ENCODE results near the gene STK24.
"Not testable (repeated sequence)": the region's sequence is repeated elsewhere in the genome, so short reads cannot be mapped to it uniquely, and the experiment has no call there.

Gene STK24

DNA sequence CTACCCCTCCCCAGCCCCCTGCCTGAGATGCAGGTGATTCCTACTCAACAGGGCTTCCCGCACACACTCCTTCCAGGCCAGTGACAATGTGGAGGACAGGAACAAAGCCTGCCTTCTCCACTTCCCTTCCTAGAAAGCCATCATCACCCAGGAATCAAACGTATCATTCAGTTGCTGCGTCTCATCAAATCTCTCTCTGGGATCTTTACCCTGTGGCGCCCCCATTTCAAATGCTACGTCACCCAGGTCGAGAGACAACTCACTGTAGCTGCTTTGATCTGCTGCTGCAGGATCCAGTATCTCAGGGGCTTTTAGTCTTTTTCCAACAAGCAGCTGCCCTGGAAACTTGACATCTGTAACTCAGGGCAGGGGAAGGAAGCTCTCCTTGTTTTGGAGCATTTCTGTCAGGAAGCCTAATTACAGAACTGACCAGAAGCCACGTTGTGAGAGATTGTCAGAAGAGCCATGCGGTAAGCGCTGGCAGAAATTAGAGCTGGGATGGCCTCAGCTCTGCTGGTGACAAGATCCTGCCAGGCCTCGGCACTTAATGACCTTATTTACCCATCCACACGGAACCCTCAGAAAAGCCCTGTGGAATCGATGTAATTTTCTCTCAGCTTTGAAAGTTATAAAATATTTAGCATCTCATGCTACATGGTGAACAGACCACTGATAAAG lies 140.5 kb downstream of the STK24 start:
- DNase-seq (ENCODE audit: low read depth in 2 of 2) = no peak

DNA sequence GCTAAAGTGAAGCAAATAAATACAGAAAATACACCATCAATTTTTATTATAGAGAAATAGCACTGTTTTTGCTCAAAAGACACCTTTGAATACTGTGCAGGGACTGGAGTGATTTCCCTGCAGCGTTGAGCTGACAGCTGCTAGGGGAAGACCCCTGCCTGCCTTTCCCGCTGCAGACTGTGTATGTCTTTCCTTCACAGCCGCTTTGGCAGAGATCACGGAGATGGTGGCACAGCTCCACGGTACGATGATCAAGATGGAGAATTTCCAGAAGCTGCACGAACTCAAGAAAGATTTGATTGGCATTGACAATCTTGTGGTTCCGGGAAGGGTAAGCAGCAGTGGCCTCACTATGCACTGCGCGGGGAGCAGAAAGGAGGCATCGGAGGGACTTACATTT lies 141.5 kb downstream of the STK24 start:
- no peak for DNase-seq (ENCODE audit: low read depth in 2 of 2)

DNA sequence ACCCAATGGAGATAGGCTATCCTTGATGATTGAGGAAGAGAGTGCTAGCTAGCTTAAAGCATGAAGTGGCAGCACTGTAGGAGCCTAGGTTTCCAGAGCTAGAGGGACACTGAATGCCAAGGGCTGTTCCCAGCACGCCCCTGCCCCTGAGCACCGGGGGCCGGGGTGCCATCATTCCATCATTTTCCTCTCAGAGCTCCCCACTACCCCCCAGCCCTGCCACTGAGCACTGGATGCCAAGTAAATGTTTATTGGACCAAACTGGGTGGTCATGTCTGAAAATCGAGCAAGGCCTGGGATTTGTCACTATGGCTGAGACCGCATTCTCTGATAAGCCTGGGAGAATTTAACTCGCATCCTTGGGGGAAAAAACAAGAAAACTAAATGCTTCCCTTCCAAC lies 142.8 kb downstream of the STK24 start:
- DNase-seq (ENCODE audit: low read depth in 2 of 2) = no peak

DNA sequence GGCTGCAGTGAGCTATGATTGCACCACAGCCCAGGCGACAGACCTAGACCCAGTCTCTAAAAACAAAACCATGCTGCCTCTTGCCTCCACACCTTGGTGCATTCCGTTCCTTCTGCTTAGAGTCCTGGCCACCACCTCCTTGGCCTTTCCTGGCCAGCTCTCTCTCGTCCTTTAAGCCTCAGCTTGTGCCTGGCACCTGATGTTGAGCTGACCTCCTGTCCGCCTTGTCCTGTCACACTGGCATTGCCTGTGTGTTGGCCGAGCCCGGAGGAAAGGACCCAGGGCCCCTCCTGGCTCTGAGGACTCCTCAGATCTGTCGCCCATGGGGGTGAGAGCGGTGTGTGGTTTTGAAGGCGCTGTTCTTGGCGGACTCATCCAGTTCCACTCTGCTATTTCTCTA lies 143.3 kb downstream of the STK24 start:
- DNase-seq (ENCODE audit: low read depth in 2 of 2) = no peak

DNA sequence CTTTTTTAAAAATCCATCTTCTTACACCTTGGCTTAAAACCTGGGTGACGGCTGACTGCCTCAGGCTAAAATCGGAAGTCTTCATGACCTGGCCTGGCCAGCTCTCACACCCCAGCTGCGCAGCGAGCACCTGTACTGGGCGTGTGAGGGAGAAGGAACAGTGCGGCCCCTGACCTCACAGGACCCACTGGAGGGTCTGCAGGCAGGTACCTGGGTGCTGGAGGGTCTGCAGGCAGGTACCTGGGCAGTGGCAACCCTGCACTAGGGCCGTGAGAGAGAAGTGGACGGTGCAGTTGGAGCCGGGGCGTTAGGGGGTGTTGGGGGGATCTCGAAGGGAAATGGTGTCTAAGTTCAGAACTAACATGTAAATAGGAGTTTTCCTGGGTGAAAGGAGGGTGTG lies 144.3 kb downstream of the STK24 start:
- no peak for DNase-seq (ENCODE audit: low read depth in 2 of 2)

DNA sequence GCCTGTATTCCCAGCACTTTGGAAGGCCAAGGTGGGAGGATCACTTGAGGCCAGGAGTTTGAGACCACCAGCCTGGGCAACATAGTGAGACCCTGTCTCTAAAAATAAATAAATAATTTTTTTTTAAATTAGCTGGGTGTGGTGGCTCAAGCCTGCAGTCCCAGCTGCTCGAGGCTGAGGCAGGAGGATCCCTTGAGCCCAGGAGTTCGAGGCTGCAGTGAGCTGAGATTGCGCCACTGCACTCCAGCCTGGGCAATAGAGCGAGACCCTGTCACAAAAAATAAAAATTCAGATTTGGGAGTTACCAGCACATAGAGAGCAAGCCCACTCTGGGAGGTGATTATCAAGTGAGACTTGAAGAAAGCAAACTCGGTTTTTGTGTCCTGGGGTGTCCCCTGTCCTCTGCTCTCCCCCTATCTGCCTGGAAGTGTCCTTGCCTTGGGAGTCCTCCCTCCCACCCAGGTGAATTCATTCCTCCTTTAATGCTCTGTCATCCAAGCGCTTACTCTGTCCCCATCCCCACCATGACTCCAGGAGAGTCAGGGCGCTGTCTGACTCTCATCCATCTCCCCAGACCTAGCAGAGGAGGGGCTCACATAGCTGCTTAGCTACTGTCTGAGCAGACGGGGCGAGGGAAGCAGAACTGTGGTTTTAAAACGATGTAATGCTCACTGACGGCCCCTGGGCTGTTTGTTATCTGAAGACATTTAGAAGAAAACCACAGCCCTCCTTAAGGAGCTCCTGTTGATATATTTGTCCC lies 146.8 kb downstream of the STK24 start:
- DNase-seq (ENCODE audit: low read depth in 2 of 2) = no peak

DNA sequence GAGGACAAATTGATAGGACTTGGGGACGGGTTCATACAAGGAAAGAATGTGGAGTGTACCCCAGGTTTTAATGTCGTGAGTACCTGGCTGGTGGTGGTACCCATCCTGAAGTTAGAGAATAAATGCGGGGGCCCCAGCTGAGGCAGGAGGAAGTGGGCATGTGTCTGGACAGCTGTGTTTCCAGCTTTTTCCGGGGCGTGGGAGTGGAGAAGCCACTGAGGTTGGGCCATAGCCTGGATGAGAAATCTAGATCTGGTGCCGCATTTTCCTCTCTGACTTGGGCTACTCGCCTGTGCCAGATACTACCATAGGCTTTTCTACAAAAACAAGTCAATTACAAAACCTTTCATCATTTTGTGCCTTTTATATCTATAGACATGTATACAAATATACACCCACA lies 147.4 kb downstream of the STK24 start:
- no peak for DNase-seq (ENCODE audit: low read depth in 2 of 2)

DNA sequence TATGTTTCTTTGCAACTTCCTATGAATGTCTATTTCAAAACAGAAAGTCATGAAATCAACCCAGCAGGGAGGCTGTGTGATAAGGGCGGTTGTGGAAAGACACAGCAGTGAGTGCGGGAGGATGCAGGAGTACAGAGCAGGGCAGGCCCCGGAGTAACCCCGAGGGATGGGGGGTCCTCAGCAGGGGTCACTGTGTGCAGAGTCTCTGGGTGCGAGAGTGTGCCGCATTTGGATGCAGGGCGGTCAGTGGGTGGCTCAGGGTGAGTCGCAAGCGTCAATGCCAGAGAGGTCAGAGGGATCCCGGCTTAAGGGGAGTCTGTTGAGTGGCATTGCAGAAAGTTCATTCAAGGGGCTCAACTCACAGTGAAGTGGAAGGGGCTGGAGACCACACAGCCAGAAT lies 147.8 kb downstream of the STK24 start:
- DNase-seq (ENCODE audit: low read depth in 2 of 2) = no peak

DNA sequence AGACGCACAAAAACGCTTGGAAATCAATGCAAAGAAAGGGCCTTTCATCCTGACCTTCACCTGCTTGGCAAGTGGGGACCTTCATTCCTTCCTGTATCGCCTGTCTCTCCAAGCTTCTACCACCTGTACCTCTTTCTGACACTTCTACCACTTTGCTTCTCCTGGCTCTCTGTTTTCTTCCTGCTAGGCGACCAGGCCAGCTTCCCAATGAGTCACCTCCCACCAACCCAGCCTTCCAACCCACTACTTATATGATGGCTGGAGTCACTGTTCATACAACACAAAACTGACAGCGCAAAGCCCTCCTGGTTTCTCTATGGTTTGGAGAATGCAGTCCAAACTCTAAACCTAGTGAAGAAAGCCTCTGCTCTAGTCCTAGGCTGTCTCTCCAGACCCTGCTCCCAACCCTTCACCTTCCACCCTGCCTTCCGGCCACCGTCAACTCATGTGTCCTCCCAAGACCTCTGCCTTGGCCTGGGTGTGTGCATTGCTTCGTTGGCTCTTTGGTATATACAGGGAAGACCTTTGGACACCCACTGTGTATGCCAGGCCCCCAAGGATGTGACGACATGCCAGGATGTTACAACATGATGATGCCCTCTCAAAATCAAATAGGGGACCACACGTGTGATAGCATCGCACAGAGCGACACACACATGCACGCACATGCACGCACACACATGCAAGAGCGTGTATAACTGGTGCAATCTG lies 148.5 kb downstream of the STK24 start:
- no peak for DNase-seq (ENCODE audit: low read depth in 2 of 2)

DNA sequence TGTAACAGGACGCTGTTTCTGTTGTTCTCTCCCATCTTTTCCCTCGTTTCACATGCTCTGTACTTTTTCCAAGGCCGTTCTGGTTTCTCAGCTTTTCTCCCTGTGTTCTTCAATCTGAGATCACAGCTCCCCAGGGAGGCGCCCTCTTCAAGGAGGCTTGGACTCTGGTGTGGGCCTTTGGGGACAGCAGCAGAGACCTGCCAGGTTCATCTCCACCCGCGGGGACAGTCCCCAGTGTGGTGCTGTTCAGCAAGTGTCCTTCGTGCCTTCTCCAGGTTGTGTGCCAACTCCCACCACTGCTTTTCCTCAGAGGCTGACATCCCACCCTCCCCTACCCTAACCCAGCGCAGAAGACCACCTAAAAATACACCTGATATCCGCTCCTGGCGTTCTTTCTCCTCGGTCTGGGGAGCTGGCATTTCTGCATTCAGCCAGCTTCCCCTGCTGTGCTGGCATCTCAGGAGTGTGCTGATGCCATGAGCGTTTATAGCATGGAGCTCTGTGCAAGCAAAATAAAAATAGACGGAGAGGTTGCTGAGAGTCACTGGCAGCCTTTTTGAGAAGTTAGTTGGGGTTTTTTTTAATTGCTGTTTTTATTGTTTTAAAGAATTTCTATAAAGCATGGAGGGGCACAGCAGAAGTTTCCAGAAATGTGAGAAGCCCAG lies 149.4 kb downstream of the STK24 start:
- no peak for DNase-seq (ENCODE audit: low read depth in 2 of 2)

DNA sequence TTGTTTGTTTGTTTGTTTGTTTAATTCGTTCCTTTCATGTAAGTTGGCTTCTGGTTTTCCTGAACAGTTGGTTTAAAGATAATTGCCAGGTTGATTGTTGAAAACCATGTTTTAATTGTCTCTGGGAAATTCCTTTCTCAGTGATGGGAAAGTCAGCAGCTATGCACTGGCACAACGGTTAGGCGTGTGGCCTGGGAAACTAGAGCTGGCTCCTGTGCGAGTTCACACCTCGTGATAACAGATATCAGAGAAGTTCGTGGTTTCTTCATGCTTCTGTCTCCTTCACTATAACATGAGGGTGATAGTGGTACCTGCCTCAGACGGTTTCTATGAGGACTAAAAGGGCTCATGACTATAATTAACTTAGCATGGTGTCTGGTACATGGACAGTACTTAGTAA lies 153.5 kb downstream of the STK24 start:
- DNase-seq (ENCODE audit: low read depth in 2 of 2) = no peak

DNA sequence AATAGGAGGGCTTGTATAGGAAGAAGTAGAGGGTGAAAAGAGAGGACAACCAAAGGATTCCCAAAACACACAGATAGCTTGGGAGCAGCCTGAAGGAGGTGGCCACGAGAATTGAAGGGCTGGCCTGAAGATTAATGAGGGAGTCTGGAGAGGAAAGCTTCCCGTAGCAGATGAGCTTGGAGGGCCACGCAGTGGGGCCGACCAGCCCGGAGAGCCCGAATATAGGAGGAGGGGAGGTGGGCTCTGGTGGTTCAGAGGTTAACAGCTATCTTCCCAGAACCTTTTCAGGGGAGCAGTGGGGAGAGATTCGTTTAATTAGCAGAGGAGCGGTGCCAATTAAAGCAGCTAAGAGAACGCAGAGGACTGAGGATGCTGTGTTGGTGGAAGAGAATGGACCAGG lies 154.9 kb downstream of the STK24 start:
- DNase-seq (ENCODE audit: low read depth in 2 of 2) = no peak

DNA sequence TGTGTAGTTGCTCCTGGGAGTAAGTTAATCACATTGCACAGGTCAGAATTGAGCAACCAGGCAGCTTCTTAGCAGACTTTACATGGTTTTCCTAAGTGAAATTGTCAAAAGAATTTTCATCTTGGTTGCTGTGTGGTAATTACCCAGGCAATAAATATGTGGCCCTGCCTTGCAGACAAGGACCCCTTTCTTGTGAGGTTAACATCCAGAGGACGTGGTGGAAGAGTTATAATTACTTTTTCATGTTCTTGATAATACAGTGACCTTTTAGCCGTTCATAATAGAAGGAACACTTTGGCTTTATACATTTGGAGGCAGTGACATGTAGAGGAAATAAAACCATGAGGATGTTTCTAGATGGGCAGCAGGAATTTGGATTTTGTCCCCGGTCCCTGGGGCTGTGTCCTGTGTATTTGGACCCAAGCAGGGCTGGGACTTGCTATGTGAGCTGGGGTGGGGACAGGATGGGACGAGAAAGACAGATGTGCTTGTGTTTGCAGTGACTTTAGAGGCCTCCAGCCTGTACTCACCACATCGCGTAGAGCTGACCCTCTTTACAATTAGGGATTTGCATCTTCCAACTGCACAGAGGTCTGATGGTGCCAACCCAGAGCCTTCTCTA lies 156.2 kb downstream of the STK24 start:
- DNase-seq (ENCODE audit: low read depth in 2 of 2) = no peak

DNA sequence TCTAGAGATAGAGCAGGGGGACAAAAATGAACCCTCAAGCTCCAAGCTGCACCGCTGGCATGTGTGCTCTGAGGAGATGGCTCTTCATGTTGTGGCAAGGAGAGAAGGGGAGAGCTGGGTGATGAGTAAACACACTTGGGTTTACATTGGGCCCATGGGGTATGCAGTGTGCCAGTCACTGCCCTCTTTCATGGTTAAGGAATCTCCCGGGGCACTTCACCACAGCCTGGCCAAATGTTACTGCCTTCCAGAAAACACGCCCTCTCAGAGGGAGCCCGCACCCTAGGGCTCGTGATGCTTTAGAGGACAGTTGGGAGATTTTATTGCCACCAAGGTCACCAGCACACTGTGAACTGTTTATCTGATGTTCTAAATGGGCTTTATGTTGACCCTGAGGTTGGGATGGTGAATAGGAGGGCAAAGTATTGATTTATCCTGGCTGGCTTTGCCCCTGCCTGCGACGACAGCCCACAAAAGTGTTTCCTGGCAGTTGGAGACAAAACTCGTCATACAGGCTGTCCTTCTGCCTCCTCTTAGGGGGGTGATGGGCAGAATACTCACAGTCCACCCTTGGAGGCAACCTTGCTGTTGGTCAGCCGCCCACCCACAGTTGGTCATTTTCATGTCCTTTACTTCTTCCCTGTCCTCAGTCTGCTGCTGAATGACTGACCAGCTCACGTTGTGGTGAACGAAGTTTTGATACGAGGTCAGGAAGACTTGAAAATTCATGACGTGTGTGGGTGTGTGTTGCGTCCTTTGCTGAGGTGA lies 156.9 kb downstream of the STK24 start:
- DNase-seq (ENCODE audit: low read depth in 2 of 2) = no peak

DNA sequence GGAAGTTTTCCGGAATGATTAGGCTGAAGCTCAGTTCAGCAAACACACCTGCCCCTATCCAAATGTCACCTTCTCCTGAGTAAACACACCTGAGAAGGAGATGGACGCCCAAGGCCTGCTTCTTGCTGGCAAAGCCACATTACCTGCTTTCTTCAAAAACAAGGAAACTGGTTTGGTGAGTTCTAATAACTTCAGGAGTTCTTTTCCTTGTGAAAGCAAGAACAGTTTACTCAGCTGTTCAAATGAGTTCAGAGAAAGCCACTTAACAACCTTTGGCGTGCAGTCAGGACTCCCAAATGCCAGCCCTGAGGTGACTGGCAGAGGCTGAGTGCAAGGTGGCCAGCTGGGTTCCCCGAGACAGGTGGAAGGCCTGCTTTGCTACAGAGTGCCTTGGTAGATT lies 160.5 kb downstream of the STK24 start:
- no peak for DNase-seq (ENCODE audit: low read depth in 2 of 2)

DNA sequence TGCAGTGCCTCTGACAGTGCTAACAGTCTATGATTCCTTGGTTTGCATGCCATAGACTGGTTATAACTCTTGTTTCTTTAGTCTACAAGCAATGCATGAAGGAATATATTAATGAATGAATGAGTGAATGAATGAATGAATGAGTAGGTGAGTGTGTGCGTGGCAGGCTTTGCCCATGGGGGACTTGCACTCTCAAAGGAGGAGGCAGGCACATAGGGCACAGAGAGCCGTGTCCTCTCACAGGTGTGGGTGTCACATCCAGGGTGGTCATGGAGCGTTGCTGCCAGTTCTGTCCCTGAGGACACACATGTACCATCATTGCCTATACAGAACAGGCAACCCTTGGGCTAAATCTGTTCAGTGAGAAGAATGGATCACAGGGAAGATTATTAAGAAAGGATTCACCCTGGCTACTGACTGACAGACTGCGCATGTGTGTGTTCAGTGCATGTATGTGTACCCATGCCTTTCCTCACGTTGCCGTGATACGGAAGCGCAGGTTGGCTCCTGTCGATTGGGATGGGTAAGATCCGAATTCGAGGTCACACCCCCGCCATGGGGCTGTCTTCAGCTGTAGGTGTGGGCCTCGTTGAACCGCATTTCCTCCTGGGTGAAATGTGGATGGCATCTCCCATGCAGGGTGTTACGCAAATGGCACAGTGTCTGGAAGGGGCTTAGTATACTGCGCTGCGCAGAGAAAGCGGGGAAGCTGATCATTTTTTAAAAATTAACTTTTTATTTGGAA lies 161.4 kb downstream of the STK24 start:
- no peak for DNase-seq (ENCODE audit: low read depth in 2 of 2)

DNA sequence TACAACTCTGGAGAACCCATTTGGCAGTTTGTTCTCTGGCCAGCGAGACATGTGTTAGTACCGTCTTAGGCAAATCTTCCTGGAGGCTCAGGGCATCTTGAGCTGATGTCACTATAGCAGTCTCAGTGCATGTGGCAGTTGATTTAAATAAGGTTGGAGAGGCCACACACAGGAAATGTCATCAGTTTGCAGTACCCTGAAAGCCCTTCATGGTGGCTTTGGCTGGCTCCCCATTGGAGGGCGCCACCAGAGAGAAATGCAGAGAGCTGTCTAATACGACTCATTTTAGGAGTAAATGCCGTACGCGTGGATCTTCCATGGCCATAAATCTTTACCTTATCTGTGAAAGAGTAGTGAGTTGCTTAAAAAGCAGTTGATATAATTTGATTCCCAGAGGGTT lies 163.1 kb downstream of the STK24 start:
- DNase-seq (ENCODE audit: low read depth in 2 of 2) = no peak

DNA sequence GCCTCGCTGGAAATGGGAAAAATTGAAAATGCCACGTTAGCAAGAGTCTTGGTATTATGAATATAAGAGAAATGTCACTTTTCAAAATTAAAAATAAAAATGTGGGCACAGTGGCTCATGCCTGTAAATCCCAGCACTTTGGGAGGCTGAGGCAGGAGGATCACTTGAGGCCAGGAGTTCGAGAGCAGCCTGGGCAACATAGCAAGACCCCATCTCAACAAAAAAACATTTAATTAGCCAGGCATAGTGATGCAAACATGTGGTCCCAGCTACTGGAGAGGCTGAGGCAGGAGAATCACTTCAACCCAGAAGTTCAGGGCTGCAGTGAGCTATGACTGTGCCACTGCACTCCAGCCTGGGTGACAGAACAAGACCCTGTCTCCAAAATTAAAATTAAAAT lies 163.6 kb downstream of the STK24 start:
- not testable (repeated sequence) for DNase-seq (ENCODE audit: low read depth in 2 of 2)

DNA sequence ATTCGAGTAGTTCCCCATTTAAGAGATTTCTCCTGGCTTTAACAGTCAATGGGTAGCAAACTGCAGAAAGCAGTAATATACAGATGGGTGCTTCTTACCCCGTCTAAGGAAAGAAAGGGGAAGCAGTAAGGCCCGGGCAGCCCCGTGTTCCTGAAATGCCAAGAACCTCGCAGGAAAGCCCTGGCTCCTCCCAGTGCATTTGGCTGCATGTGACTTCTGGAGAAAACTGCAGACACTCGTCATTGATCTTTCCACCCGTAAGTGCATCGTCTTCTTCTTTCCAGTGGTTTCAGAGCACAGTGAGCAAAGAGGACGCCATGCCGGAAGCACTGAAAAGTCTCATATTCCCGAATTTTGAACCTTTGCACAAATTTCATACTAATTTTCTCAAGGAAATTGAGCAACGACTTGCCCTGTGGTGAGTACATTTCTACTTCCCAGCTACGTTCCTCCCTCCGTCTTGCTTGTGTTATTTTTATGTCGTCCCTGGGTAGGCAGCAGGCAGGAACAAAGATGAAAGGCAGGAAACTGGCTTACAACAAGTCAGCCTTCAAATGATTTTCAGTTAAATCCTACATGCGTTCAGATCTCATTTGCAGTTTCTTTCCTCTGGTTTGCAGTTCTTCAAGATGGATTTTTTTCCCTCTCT lies 165.2 kb downstream of the STK24 start:
- no peak for DNase-seq (ENCODE audit: low read depth in 2 of 2)

DNA sequence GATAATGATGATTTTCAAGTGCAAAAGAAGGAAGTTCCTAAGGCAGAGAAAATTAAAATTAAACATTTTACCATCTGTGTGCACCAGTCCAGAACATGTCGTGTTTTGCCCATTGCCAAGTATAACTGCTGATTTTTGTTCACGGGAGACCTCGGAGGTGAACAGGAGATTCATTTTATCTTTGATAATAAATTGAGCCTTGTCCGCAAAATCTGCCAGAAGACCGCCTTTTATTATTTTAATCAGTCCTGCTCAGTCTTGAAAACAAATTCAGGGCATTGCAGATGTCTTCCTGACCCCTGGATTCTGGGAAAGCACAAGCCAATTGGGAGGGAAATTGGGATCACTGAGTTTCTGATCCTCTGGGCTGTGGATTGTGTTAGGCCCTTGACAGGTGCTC lies 165.9 kb downstream of the STK24 start:
- DNase-seq (ENCODE audit: low read depth in 2 of 2) = no peak

Data from stimulated activated CD4-positive, alpha-beta T cell treated with anti-CD3 and anti-CD28 coated beads, Interleukin-1b, Interleukin-23, amount 100 ng/mL, for 1 hour (primary cell).